PFSK-1 (cell line): Measurements from ENCODE around the gene RANBP10.

Experiments
- POLR2AphosphoS5 ChIP-seq: IDR thresholded peaks from 2 replicates; pipeline ENCODE4 v1.6.1; 2012; ENCODE audit warnings: low read depth, mild to moderate bottlenecking, control low read depth, low read length, moderate library complexity
- REST ChIP-seq, 2 experiments: IDR thresholded peaks; 2 replicates each; pipeline versions ENCODE4 v1.6.1 to v1.8.0; 2011 to 2012; ENCODE audit warnings: low read depth in 2 of 2, low read length in 2 of 2, control low read depth in 1 of 2, inconsistent platforms in 1 of 2, mild to moderate bottlenecking in 1 of 2, moderate library complexity in 1 of 2; ENCODE audit not compliant: insufficient read depth in 1 of 2
- SIN3A ChIP-seq: IDR thresholded peaks from 2 replicates; pipeline ENCODE4 v1.6.1; 2012; ENCODE audit warnings: mild to moderate bottlenecking, low read length, moderate library complexity, borderline replicate concordance; ENCODE audit not compliant: insufficient read depth
- TAF1 ChIP-seq: IDR thresholded peaks from 2 replicates; pipeline ENCODE4 v1.6.1; 2012; ENCODE audit warnings: low read length, control low read depth, borderline replicate concordance; ENCODE audit not compliant: insufficient read depth

- no peak for TF ChIP-seq TAF1
- TF ChIP-seq POLR2AphosphoS5 = no peak
- TF ChIP-seq REST (IDR thresholded peaks at IDR 0.05; ENCODE audit: insufficient read depth in 1 of 2, low read depth in 2 of 2, low read length in 2 of 2) = no peak
- TF ChIP-seq SIN3A = no peak
Observed at GRCh38 chr16:67758966-67759365, 47.4 kb downstream of the RANBP10 start.
